Measurements from ENCODE around the gene CTNNAL1. TPM values are rescaled to one million over a fixed set of nuclear protein-coding genes. Genes with fewer than 3 reads are reported as not detected.

Gene CTNNAL1
- total and polyA plus RNA-seq, 10 donors: 14.6 to 43.2 (median 36.3) TPM

DNA sequence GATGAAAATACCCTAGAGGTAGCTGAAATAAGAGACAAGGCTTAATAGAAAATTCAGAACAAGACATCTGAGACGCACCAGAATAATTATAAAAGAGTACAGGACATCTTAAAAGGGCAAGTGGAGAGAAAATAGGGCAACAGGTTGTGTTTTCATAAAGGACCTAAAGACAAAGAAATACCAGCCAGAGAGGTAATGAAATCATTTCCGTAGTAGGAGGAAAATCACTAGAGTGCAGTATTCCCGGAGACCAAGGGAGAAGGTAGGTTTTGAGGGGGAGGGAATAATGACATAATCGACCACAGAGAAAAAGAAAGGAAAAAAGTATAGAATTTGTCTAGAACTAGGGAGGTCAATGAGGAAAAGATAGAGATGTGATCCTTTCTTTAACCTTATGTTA lies 26.2 kb upstream of the CTNNAL1 start:
- no peak for DNase-seq
- H3K36me3 ChIP-seq: peaks cover 0 to 96% (median 19%) of the 10 kb centered on the region in 6 donors
- intact Hi-C loops (cut with DNase I; ENCODE audit: low total_unique reads): no loop called here
- WGBS, 5 donors: 83 to 94% (median 93%) methylated on average over 4 of the region's 4 CpGs
- no peak overlapping the region for H3K27ac ChIP-seq
- H3K27me3 ChIP-seq (replicated peaks in 1 of 7): no peaks in the 10 kb centered on the region
- H3K4me3 ChIP-seq: no peak overlapping the region
- TF ChIP-seq POLR2A (IDR thresholded peaks at IDR 0.05) (no peak), POLR2AphosphoS5 (IDR thresholded peaks at IDR 0.05) (no peak)
- TF ChIP-seq, protein P1, sequence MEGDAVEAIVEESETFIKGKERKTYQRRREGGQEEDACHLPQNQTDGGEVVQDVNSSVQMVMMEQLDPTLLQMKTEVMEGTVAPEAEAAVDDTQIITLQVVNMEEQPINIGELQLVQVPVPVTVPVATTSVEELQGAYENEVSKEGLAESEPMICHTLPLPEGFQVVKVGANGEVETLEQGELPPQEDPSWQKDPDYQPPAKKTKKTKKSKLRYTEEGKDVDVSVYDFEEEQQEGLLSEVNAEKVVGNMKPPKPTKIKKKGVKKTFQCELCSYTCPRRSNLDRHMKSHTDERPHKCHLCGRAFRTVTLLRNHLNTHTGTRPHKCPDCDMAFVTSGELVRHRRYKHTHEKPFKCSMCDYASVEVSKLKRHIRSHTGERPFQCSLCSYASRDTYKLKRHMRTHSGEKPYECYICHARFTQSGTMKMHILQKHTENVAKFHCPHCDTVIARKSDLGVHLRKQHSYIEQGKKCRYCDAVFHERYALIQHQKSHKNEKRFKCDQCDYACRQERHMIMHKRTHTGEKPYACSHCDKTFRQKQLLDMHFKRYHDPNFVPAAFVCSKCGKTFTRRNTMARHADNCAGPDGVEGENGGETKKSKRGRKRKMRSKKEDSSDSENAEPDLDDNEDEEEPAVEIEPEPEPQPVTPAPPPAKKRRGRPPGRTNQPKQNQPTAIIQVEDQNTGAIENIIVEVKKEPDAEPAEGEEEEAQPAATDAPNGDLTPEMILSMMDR (IDR thresholded peaks at IDR 0.05 in 8 of 11, conservative IDR thresholded peaks at IDR 0.05 in 3 of 11): no peak
- peaks cover 0 to 15% (median 2%) of the 10 kb centered on the region in 6 donors for H3K4me1 ChIP-seq
- peaks cover 0 to 17% (median 7%) of the 10 kb centered on the region in 8 donors for H3K9me3 ChIP-seq

DNA sequence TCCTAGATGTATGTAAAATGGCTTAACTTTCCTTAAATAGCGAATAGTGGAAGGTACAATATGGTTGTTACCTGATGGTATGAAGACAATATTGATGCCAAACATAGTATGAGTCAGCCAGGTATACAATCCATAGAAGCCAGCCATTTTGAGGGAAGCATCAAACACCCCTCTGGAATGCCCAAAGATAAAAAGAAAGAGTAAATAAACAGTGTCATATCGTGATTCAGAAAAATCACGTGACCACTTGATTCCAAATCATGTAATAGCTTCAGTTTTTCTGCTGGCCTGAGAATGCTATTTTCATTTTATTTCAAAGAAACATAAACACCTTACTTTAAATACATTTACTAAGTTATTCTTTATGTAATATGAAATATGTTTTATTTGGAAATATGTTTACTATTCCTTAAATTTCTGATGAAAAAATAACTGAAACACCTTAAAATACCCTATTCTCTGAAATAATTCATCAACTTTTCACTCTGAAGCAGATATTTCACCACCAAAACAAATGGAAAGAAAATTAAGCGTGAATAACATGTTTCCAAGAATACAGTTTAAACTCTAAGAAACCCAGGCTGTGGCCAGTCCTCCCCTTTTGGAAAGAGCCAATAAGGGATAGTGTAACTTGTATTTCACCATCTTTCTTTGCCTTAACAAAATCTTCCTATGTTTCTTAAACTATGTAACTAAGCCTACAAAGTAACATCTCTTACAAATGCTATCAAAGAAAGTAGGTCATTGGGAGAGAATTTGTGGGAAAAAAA lies 24.8 kb upstream of the CTNNAL1 start:
- H3K36me3 ChIP-seq: peaks cover 0 to 96% (median 20%) of the 10 kb centered on the region in 6 donors

DNA sequence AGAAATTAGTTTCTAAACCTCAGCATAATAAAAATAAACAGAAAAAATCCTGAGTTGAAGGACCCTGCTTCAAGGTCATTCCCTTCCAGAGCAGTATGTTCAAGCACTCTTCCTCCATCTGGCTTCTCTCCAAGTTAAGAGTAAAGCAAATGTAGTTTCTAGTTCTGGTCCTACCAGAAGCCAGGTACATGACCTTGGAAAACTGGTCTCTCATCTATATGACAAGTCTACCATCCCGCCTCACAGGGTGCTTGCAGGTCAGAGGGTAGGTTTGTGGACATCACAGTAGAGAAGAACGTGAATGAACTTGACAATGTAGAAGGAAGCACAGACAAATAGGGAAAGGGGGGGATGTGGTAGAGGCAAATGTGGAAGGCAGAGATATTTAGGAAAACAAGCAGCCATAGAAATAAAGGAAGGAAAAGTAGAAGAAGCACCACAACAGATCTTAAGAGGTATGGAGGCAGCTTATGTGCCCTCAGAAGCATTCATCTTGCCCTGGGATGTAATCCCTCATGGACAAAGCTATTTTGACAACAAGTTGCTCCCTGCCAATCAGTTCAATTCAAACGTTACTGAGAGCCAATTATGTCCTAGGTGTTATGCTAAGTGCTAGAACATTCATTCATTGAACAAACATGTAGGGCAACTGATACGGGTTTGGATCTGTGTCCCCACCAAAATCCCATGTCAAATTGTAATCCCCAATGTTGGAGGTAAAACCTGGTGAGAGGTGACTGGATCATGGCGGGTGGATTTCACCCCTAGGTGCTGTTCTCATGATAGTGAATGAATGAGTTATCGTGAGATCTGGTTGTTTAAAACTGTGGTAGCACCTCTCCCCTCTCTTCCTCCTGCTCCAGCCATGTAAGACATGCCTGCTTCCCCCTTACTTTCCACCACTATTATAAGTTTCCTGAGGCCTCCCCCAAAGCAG lies 23.7 kb upstream of the CTNNAL1 start:
- no peak for TF ChIP-seq POLR2A (IDR thresholded peaks at IDR 0.05)
- TF ChIP-seq, protein P1 (IDR thresholded peaks at IDR 0.05 in 8 of 11, conservative IDR thresholded peaks at IDR 0.05 in 3 of 11): no peak
- TF ChIP-seq POLR2AphosphoS5 (IDR thresholded peaks at IDR 0.05): no peak
- no peak for DNase-seq
- intact Hi-C loops (cut with DNase I; ENCODE audit: low total_unique reads): no loop called here
- Histone ChIP-seq H3K27me3 (replicated peaks in 1 of 7) (no peaks in the 10 kb centered on the region), H3K4me1 (peaks cover 0 to 15% (median 2%) of the 10 kb centered on the region in 6 donors), H3K9me3 (peaks cover 0 to 10% (median 0%) of the 10 kb centered on the region in 8 donors), H3K36me3 (peaks cover 0 to 96% (median 27%) of the 10 kb centered on the region in 6 donors), H3K4me3 (no peak overlapping the region), H3K27ac (peak overlapping the region in 5 of 8 donors; percentile 1 to 61 (median 45))
- WGBS, 5 donors: 89 to 91% (median 89%) methylated on average over 6 of the region's 6 CpGs

More for the DNA sequence above, 24.8 kb upstream of the CTNNAL1 start:
- Histone ChIP-seq H3K9me3 (peaks cover 0 to 17% (median 7%) of the 10 kb centered on the region in 8 donors), H3K27me3 (replicated peaks in 1 of 7) (no peaks in the 10 kb centered on the region), H3K4me1 (peaks cover 0 to 15% (median 2%) of the 10 kb centered on the region in 6 donors), H3K4me3 (no peak overlapping the region), H3K27ac (no peak overlapping the region)
- no peak for DNase-seq
- no peak for TF ChIP-seq POLR2AphosphoS5 (IDR thresholded peaks at IDR 0.05)
- TF ChIP-seq POLR2A (IDR thresholded peaks at IDR 0.05): no peak
- TF ChIP-seq, protein P1 (IDR thresholded peaks at IDR 0.05 in 8 of 11, conservative IDR thresholded peaks at IDR 0.05 in 3 of 11): no peak
- intact Hi-C loops (cut with DNase I; ENCODE audit: low total_unique reads): no loop called here
- WGBS, 5 donors: 73 to 98% (median 95%) methylated on average over 4 of the region's 4 CpGs

Data from spleen (tissue), 11 donors.